Measurements from ENCODE around the gene EDDM13. TPM values are rescaled to one million over a fixed set of nuclear protein-coding genes. Genes with fewer than 3 reads are reported as not detected.
"Not testable (repeated sequence)": the region's sequence is repeated elsewhere in the genome, so short reads cannot be mapped to it uniquely, and the experiment has no call there.

EDDM13 gene, protein sequence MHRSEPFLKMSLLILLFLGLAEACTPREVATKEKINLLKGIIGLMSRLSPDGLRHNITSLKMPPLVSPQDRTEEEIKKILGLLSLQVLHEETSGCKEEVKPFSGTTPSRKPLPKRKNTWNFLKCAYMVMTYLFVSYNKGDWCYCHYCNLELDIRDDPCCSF
- polyA plus RNA-seq (2012; ENCODE audit: insufficient read depth, insufficient read length, low read depth), result 1.2 TPM

DNA sequence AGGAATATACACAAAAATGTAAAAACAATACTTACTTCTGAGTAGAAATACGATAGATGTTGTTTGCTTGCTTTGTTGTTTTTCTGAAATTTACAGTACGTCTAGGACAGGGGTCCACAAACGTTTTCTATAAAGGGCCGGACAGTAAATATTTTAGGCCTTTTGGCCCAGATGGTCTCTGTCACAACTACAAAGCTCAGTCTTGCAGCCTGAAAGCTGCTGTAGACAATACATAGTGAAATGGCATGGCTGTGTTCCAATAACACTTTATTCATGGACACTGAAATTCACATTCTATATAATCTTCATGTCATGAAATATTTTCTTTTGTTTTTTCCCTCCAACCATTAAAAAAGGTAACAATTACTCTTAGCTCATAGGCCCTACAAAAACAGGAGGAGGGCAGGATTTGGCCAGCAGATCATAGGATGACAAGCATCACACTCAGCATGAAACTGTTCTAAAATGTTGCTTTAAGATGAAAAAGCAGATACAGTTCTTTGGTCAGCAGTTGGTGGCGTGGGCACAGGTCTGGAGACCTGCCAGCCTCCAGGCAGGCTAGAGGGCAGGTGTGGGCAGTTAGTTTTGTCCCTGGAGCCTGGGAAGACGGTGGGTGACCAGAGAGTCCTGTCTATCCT lies at the start of gene EDDM13:
Gene EDDM13 (plus strand): TSS at position 588 of the 638 bp plus-strand sequence. CDS start 87 bp downstream, outside the sequence.
- DNase-seq, result no peak
- no peaks in the 10 kb centered on the region for H3K36me3 ChIP-seq
- H3K4me3 ChIP-seq (ENCODE audit: low read depth, low read length), result no peak within 1 kb of the TSS
- no peaks in the 10 kb centered on the region for H3K27me3 ChIP-seq
- H3K4me1 ChIP-seq, result peaks cover 5% of the 10 kb centered on the region; the same call in 1 of the 2 replicates
- TF ChIP-seq, protein P1, sequence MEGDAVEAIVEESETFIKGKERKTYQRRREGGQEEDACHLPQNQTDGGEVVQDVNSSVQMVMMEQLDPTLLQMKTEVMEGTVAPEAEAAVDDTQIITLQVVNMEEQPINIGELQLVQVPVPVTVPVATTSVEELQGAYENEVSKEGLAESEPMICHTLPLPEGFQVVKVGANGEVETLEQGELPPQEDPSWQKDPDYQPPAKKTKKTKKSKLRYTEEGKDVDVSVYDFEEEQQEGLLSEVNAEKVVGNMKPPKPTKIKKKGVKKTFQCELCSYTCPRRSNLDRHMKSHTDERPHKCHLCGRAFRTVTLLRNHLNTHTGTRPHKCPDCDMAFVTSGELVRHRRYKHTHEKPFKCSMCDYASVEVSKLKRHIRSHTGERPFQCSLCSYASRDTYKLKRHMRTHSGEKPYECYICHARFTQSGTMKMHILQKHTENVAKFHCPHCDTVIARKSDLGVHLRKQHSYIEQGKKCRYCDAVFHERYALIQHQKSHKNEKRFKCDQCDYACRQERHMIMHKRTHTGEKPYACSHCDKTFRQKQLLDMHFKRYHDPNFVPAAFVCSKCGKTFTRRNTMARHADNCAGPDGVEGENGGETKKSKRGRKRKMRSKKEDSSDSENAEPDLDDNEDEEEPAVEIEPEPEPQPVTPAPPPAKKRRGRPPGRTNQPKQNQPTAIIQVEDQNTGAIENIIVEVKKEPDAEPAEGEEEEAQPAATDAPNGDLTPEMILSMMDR (IDR thresholded peaks at IDR 0.05; ENCODE audit: low read depth, low read length), result no peak
- H3K9me3 ChIP-seq, result no peaks in the 10 kb centered on the region

DNA sequence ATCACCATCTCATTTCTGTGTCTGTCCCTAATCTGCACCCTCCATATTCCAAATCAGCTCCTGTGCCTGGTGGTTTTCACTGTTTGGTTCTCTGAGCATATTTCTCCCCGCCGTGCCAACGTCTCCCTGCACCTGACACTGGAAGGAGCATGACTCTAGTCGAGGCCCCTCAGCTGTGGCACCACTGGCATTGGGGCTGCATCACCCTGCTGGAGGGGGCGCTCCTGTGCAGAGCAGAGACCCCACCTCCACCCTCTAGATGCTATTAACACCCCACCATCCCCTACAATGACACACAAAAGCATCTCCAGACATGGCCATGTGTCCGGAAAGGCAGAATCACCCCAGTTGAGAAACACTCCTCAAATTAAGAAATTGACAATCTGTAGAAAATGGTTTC lies 49.6 kb upstream of the EDDM13 start:
- no peak overlapping the region for H3K4me3 ChIP-seq (ENCODE audit: low read depth, low read length)
- no peak for DNase-seq
- TF ChIP-seq, protein P1 (IDR thresholded peaks at IDR 0.05; ENCODE audit: low read depth, low read length), result no peak
- no peaks in the 10 kb centered on the region for H3K36me3 ChIP-seq
- H3K4me1 ChIP-seq, result no peaks in the 10 kb centered on the region
- no peaks in the 10 kb centered on the region for H3K27me3 ChIP-seq
- no peaks in the 10 kb centered on the region for H3K9me3 ChIP-seq

DNA sequence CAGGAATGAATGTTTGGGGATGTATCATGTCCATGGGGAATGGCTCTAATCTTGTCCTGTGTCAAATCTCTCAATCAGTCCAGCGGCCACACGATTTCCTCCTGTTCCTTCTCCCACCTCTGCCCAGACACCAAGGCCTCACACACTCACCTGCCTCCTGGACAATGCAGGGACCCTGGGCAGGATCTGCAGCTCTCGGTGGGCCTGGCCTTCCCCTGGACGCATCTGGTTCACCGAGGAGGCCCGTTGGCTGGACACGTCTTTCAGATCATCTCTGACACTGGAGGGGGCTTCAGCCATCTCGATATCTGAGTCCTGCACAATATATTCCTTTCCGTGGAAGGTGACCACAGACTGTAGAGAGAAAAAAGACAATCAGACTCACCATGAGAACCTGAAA lies 49.1 kb upstream of the EDDM13 start:
- no peaks in the 10 kb centered on the region for H3K27me3 ChIP-seq
- no peaks in the 10 kb centered on the region for H3K9me3 ChIP-seq
- no peak for DNase-seq
- H3K4me3 ChIP-seq (ENCODE audit: low read depth, low read length), result no peak overlapping the region
- TF ChIP-seq, protein P1 (IDR thresholded peaks at IDR 0.05; ENCODE audit: low read depth, low read length), result no peak
- no peaks in the 10 kb centered on the region for H3K4me1 ChIP-seq
- H3K36me3 ChIP-seq, result no peaks in the 10 kb centered on the region

DNA sequence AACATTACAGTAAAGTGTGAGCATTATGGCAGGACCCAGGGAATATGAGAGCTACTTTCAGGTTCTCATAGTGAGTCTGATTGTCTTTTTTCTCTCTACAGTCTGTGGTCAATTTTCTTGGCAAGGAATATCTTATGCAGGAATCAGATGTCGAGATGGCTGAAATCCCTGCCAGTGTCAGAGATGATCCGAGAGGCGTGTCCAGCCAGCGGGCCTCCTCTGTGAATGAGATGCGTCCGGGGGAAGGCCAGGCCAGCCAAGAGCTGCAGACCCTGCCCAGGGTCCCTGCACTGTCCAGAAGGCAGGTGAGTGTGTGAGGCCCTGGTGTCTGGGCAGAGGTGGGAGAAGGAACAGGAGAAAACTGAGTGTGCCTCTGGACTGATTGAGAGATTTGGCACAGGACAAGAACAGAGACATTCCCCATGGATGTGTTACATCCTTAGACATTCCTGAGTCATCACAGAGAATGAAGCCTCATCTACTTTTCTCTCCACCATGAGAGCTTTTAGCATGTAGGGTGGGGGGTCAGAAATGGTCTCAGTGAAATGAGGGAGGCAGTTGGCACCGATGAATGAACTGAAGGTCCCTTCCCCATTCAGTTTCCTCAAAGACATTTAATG lies 27.3 kb upstream of the EDDM13 start:
- Histone ChIP-seq H3K4me3 (ENCODE audit: low read depth, low read length) (no peak overlapping the region), H3K4me1 (no peaks in the 10 kb centered on the region), H3K9me3 (no peaks in the 10 kb centered on the region), H3K36me3 (no peaks in the 10 kb centered on the region), H3K27me3 (no peaks in the 10 kb centered on the region)
- TF ChIP-seq, protein P1 (IDR thresholded peaks at IDR 0.05; ENCODE audit: low read depth, low read length), result no peak
- no peak for DNase-seq

DNA sequence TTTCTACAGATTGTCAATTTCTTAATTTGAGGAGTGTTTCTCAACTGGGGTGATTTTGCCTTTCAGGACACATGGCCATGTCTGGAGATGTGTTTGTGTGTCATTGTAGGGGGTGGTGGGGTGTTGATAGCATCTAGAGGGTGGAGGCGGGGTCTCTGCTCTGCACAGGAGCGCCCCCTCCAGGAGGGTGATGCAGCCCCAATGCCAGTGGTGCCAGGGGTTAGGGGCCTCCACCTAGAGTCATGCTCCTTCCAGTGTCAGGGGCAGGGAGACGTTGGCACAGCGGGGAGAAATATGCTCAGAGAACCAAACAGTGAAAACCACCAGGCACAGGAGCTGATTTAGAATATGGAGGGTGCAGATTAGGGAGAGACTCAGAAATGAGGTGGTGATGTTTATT lies 26.8 kb upstream of the EDDM13 start:
- not testable (repeated sequence) for H3K36me3 ChIP-seq; H3K4me3 ChIP-seq (ENCODE audit: low read depth, low read length); H3K27me3 ChIP-seq; DNase-seq; H3K4me1 ChIP-seq; H3K9me3 ChIP-seq

DNA sequence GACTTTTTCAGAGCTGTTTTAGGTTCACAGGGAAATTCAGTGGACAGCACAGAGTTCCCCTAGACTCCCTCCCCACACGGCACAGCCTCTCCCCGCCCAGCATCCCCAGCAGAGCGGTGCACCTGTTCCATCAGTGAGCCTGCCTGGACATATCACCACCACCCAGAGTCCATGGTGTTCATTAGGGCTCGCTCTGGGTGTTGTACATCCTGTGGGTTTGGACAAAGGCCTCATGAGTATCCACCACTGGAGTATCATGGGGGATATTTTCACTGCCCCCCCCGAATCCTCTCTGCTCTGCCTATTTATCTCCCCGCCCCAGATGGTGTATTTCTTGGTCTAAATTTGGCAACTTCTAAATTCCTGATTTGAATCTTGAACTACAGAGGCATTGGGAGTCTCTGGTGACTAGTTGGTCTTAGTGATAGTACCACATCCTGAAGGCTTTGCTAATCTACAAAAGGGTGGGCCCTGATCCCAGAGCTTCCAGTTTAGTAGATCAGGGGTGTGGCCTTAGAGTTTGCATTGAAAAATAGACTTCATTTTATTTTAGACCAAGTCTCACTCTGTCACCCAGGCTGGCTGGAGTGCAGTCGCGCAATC lies 23.7 kb upstream of the EDDM13 start:
- H3K27me3 ChIP-seq; H3K4me3 ChIP-seq (ENCODE audit: low read depth, low read length); H3K36me3 ChIP-seq; H3K4me1 ChIP-seq; H3K9me3 ChIP-seq; DNase-seq: not testable (repeated sequence)

All from BE2C (cell line).